ENCODE results near the gene GRM2.

GRM2 gene

DNA sequence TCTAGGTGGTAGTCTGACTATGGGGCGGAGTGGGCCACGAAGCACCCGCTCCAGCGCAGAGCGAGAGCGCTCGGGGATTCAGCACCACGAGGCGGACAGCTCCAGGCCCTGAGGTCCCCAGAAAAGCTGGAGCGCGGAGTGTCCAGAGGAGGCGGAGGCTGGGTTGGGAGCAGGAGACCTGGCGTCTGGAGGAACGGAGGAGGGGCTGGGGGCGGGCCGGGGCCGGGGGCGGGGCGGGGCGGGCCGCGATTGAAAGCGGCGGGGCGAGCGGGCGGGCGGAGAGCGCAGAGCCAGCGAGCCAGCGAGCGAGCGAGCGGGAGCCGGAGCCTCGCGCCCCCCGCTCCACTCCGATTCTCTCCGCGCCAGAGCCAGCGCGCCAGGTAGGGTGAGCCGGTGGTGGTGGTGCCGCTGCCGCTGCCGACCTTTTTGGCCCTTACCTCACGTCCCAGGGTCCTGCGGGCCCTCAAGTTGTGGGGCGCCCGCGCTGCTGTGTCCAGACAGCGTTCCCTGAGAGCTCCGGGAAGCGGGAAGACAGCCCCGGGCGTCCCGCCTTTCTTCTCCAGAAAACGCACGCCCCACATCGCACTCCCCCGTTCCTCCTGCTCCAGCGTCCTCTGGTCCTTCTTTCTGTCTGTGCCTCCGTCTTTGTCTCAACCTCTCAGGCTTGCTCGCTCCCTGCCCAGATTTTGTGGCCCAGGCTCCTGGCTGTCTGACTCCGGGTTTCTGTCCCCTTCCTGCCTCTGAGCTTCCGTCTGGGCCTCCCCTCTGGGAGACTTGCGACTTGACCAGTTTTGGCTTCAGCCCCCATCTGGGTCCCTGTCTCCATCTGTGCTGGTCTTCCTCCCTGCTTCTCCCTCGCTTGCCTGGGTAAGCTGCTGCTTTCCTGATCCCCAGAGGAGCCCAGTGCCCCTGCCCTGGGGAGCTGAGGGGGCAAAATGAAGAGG is at the start of gene GRM2:
TSS of gene GRM2 (plus strand) at position 281 of the 944 bp plus-strand sequence. CDS start 1,916 bp downstream, outside the sequence.
- peak; percentile 95 for DNase-seq (ENCODE audit: extremely low spot score)
- TF ChIP-seq LEF1 (IDR thresholded peaks at IDR 0.05; ENCODE audit: borderline replicate concordance) = no peak
- TF ChIP-seq HDGF (IDR thresholded peaks at IDR 0.05; ENCODE audit: borderline replicate concordance) = no peak
- TF ChIP-seq, protein P1, sequence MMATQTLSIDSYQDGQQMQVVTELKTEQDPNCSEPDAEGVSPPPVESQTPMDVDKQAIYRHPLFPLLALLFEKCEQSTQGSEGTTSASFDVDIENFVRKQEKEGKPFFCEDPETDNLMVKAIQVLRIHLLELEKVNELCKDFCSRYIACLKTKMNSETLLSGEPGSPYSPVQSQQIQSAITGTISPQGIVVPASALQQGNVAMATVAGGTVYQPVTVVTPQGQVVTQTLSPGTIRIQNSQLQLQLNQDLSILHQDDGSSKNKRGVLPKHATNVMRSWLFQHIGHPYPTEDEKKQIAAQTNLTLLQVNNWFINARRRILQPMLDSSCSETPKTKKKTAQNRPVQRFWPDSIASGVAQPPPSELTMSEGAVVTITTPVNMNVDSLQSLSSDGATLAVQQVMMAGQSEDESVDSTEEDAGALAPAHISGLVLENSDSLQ (IDR thresholded peaks at IDR 0.05) = no peak
- no peak for TF ChIP-seq SP1 (IDR thresholded peaks at IDR 0.05)
- no peak for TF ChIP-seq L3MBTL2 (conservative IDR thresholded peaks at IDR 0.05)
- TF ChIP-seq FOXM1 (IDR thresholded peaks at IDR 0.05; ENCODE audit: borderline replicate concordance) = no peak
- TF ChIP-seq ZNF384 (IDR thresholded peaks at IDR 0.05) = no peak
- no peak for TF ChIP-seq ARNT (IDR thresholded peaks at IDR 0.05)
- no peak for TF ChIP-seq SUZ12 (IDR thresholded peaks at IDR 0.05)
- no peak for TF ChIP-seq ELF4 (IDR thresholded peaks at IDR 0.05)
- no peak for TF ChIP-seq CTBP1 (IDR thresholded peaks at IDR 0.05; ENCODE audit: borderline replicate concordance)
- TF ChIP-seq TARDBP (IDR thresholded peaks at IDR 0.05) = no peak
- TF ChIP-seq NFRKB (IDR thresholded peaks at IDR 0.05) = no peak
- no peak for TF ChIP-seq BHLHE40 (IDR thresholded peaks at IDR 0.05; ENCODE audit: borderline replicate concordance)
- no peak for TF ChIP-seq FOXK2 (IDR thresholded peaks at IDR 0.05)
- no peak for TF ChIP-seq FOXA1 (IDR thresholded peaks at IDR 0.05)
- CTCF ChIA-PET = interaction anchor here (1.0 kb wide), 1 partner anchor 89 kb away, joined by 3 read pairs; no protein-coding TSS in a partner anchor
- POLR2A ChIA-PET = interaction anchor here (1.2 kb wide), 1 partner anchor 208 kb away, joined by 3 read pairs; no protein-coding TSS in a partner anchor

DNA sequence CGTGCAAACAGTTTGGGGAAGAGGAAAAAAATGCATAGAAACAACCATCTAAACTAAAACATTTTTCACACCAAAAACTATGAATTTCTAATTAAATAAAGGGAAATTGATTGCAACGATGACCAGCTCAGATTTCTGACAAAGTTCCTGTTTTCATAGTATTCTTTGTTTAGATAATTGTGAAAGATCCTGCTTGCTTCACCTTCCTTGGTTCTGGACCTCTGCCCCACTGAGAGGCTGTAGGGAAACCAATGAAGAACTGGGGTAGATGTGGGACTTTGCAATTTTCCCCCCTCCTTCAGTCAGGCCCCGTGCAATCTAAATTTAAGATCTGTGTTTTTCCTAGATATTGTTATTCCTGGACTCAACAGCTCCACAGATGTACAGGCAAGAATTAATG is 49.6 kb upstream of the GRM2 start:
- no peak for DNase-seq (ENCODE audit: extremely low spot score)
- TF ChIP-seq, protein P1 (IDR thresholded peaks at IDR 0.05) = no peak
- TF ChIP-seq FOXA1 (IDR thresholded peaks at IDR 0.05) = no peak
- TF ChIP-seq ARNT (IDR thresholded peaks at IDR 0.05) = no peak
- no peak for TF ChIP-seq BHLHE40 (IDR thresholded peaks at IDR 0.05; ENCODE audit: borderline replicate concordance)
- no peak for TF ChIP-seq ZNF384 (IDR thresholded peaks at IDR 0.05)
- TF ChIP-seq L3MBTL2 (conservative IDR thresholded peaks at IDR 0.05) = no peak
- TF ChIP-seq NFRKB (IDR thresholded peaks at IDR 0.05) = no peak
- TF ChIP-seq FOXK2 (IDR thresholded peaks at IDR 0.05) = no peak
- TF ChIP-seq ELF4 (IDR thresholded peaks at IDR 0.05) = no peak
- no peak for TF ChIP-seq HDGF (IDR thresholded peaks at IDR 0.05; ENCODE audit: borderline replicate concordance)
- no peak for TF ChIP-seq FOXM1 (IDR thresholded peaks at IDR 0.05; ENCODE audit: borderline replicate concordance)
- TF ChIP-seq SP1 (IDR thresholded peaks at IDR 0.05) = no peak
- TF ChIP-seq TARDBP (IDR thresholded peaks at IDR 0.05) = no peak
- no peak for TF ChIP-seq CTBP1 (IDR thresholded peaks at IDR 0.05; ENCODE audit: borderline replicate concordance)
- TF ChIP-seq SUZ12 (IDR thresholded peaks at IDR 0.05) = no peak
- TF ChIP-seq LEF1 (IDR thresholded peaks at IDR 0.05; ENCODE audit: borderline replicate concordance) = no peak
- ChIA-PET POLR2A (interaction anchor here (0.7 kb wide), 1 partner anchor 157 kb away, joined by 3 read pairs; the partner anchor contains the start of gene DCAF1), CTCF (no interaction called here)

DNA sequence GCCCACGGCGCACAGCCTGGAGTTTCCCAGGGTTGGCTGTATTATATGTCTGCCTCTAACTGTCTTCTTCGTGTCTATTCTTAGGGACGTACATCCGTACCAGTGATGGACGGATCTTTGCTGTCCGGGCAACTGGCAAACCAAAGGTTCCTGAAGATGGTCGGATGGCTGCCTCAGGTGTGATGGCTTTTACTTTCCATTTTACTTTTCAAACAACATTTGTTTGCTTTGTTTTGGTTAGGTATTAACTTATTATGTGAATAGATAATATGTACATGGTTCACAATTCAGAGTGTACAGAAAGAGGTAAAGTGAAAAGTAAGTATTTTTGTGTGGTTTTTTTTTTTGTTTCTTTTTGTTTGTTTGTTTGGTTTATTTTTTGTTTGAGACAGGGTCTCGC is 46.9 kb upstream of the GRM2 start:
- CTCF ChIA-PET = interaction anchor here (1.7 kb wide), 1 partner anchor 9 kb away, joined by 12 read pairs; no protein-coding TSS in a partner anchor
- no peak for DNase-seq (ENCODE audit: extremely low spot score)
- TF ChIP-seq BHLHE40 (IDR thresholded peaks at IDR 0.05; ENCODE audit: borderline replicate concordance) (no peak), SP1 (IDR thresholded peaks at IDR 0.05) (no peak), LEF1 (IDR thresholded peaks at IDR 0.05; ENCODE audit: borderline replicate concordance) (no peak), HDGF (IDR thresholded peaks at IDR 0.05; ENCODE audit: borderline replicate concordance) (no peak), FOXA1 (IDR thresholded peaks at IDR 0.05) (no peak), CTBP1 (IDR thresholded peaks at IDR 0.05; ENCODE audit: borderline replicate concordance) (no peak)
- TF ChIP-seq, protein P1 (IDR thresholded peaks at IDR 0.05) = no peak
- POLR2A ChIA-PET = no interaction called here

DNA sequence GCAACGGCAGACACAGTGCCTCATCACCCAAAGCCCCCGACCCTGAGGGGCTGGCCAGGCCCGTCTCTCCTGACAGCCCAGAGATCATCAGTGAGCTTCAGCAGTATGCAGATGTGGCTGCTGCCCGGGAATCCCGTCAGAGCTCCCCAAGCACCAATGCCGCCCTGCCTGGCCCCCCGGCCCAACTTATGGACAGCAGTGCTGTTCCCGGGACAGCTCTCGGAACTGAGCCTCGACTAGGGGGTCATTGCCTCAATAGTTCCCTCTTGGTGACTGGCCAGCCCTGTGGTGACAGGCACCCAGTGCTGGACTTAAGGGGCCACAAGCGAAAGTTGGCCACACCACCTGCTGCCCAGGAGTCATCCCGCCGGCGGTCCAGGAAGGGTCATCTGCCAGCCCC is 44.4 kb upstream of the GRM2 start:
- ChIA-PET POLR2A (interaction anchor here (1.6 kb wide), 1 partner anchor 10 kb away, joined by 5 read pairs; no protein-coding TSS in a partner anchor), CTCF (interaction anchor here (1.2 kb wide), 1 partner anchor 160 kb away, joined by 4 read pairs; no protein-coding TSS in a partner anchor)
- no peak for DNase-seq (ENCODE audit: extremely low spot score)
- TF ChIP-seq SUZ12 (IDR thresholded peaks at IDR 0.05) = no peak
- TF ChIP-seq L3MBTL2 (conservative IDR thresholded peaks at IDR 0.05) = no peak
- TF ChIP-seq SP1 (IDR thresholded peaks at IDR 0.05) = no peak
- no peak for TF ChIP-seq NFRKB (IDR thresholded peaks at IDR 0.05)
- TF ChIP-seq FOXK2 (IDR thresholded peaks at IDR 0.05) = no peak
- TF ChIP-seq CTBP1 (IDR thresholded peaks at IDR 0.05; ENCODE audit: borderline replicate concordance) = no peak
- no peak for TF ChIP-seq ZNF384 (IDR thresholded peaks at IDR 0.05)
- TF ChIP-seq FOXM1 (IDR thresholded peaks at IDR 0.05; ENCODE audit: borderline replicate concordance) = no peak
- no peak for TF ChIP-seq FOXA1 (IDR thresholded peaks at IDR 0.05)
- TF ChIP-seq ELF4 (IDR thresholded peaks at IDR 0.05) = no peak
- TF ChIP-seq HDGF (IDR thresholded peaks at IDR 0.05; ENCODE audit: borderline replicate concordance) = no peak
- no peak for TF ChIP-seq ARNT (IDR thresholded peaks at IDR 0.05)
- TF ChIP-seq, protein P1 (IDR thresholded peaks at IDR 0.05) = no peak
- TF ChIP-seq TARDBP (IDR thresholded peaks at IDR 0.05) = no peak
- TF ChIP-seq LEF1 (IDR thresholded peaks at IDR 0.05; ENCODE audit: borderline replicate concordance) = no peak
